ENCODE measurements around the gene FBXW8.

GRCh38 chr12:116861320-116861719 is 49.4 kb upstream of the FBXW8 start:
- no peak for TF ChIP-seq CTCF (IDR thresholded peaks at IDR 0.05)
- no peak for TF ChIP-seq POLR2A (IDR thresholded peaks at IDR 0.05)
